ENCODE data around the gene GABRB3.
"Not testable (repeated sequence)": the region's sequence is repeated elsewhere in the genome, so short reads cannot be mapped to it uniquely, and the experiment has no call there.

The GABRB3 gene

DNA sequence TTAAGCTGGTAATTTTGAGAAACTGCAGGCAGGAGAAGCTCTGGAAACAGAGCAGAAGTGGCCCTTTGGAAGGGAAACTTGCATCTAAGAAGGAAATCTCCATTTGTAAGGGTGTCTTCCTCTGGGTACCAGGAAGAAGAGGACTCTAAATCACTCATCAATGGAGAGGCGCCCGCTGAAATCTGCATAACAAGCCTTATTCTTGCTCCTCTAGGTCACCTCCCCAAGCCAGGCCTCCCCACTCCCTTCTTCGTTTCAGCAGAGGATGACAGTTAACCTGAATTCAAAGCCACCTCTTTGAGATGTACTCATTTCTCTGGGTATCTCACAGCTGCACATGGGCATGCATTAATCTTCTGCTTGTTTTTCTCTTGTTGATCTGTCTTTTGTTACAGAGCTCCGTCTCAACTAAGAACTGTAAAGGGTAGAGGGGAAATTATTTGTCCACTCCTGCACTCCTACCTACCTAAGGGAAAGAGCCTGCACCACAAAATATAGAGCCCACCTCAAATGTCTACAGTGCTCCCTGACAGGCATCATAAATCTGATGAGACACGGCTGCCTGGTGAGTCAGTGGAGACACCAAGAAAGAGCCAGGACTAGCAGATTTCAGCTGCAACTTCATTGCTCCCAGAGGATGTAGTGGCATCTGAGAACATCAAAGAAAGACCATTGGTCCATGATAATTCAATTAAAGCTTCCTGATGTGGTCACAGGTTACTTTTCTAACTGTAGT lies 51.5 kb downstream of the GABRB3 start:
- TF ChIP-seq, protein P1, sequence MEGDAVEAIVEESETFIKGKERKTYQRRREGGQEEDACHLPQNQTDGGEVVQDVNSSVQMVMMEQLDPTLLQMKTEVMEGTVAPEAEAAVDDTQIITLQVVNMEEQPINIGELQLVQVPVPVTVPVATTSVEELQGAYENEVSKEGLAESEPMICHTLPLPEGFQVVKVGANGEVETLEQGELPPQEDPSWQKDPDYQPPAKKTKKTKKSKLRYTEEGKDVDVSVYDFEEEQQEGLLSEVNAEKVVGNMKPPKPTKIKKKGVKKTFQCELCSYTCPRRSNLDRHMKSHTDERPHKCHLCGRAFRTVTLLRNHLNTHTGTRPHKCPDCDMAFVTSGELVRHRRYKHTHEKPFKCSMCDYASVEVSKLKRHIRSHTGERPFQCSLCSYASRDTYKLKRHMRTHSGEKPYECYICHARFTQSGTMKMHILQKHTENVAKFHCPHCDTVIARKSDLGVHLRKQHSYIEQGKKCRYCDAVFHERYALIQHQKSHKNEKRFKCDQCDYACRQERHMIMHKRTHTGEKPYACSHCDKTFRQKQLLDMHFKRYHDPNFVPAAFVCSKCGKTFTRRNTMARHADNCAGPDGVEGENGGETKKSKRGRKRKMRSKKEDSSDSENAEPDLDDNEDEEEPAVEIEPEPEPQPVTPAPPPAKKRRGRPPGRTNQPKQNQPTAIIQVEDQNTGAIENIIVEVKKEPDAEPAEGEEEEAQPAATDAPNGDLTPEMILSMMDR (IDR thresholded peaks at IDR 0.05; ENCODE audit: low read depth, low read length) = no peak
- no peak overlapping the region for H3K4me3 ChIP-seq (ENCODE audit: low read depth, low read length)

DNA sequence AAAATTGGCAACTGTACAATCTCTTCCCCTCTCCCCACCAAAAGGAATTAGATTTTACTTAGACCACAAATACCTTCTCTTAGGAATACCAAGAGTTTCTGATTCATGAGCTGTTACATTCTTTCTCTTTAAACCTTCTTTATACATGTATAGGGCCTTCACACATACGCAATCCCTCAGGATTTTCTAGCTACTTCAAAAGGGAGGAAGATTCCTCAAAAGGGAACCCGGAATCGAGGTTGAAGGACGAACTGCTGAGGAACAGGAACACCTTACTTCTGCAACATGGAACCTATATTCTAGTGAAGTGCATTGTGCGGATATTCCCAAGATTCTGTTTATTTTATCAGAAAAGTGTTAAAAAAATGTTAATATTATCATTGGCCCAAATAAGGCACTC lies 52.3 kb downstream of the GABRB3 start:
- no peak overlapping the region for H3K4me3 ChIP-seq (ENCODE audit: low read depth, low read length)

DNA sequence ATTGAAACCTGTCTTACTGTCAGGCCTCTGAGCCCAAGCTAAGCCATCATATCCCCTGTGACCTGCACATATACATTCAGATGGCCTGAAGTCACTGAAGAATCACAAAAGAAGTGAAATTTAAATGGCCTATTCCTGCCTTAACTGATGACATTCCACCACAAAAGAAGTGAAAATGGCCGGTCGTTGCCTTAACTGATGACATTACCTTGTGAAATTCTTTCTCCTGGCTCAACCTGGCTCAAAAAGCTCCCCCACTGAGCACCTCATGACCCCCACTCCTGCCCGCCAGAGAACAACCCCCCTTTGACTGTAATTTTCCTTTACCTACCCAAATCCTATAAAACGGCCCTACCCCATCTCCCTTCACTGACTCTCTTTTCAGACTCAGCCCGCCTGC lies 53.0 kb downstream of the GABRB3 start:
- not testable (repeated sequence) for H3K4me3 ChIP-seq (ENCODE audit: low read depth, low read length)

More for the DNA sequence above, 52.3 kb downstream of the GABRB3 start:
- TF ChIP-seq, protein P1 (IDR thresholded peaks at IDR 0.05; ENCODE audit: low read depth, low read length) = no peak

DNA sequence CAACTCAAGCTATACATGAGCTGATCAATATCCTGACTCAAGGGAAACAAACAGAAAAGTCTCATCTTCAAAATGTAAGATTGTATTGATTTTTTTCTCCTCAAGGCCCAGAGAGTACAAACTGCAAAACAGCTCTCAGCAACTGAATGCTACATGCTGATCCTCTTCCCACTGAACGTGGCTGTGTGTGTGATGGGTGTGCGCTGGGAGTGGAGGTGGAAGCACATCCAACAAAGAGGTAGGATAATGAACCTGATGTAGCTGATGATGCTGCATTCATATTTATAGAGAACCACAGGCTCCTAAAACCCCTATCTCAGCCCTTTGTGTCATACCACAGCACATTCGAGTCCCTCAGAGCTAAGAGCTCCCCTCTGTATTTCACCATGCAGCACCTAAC lies 56.8 kb downstream of the GABRB3 start:
- TF ChIP-seq, protein P1 (IDR thresholded peaks at IDR 0.05; ENCODE audit: low read depth, low read length) = no peak
- no peak overlapping the region for H3K4me3 ChIP-seq (ENCODE audit: low read depth, low read length)

DNA sequence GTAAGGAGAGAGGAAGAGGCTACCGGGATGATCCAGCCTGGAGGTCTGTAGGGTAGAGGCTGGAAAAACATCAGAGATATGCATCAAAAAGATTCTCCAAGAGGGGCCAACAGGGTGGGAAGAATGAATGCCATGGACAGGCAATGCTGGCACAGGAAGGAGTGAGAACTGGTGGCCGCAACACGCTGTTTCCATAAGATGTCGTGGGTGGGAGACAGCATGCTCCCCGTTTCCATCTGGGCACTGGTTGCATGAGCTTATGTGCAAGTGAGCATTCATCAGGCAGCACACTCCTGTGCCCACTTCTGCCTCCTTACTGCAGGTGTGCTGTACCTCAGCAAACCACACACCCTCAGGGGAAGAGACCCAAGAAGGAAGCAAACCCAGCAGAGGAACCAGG lies 59.4 kb downstream of the GABRB3 start:
- no peak overlapping the region for H3K4me3 ChIP-seq (ENCODE audit: low read depth, low read length)
- TF ChIP-seq, protein P1 (IDR thresholded peaks at IDR 0.05; ENCODE audit: low read depth, low read length) = no peak

DNA sequence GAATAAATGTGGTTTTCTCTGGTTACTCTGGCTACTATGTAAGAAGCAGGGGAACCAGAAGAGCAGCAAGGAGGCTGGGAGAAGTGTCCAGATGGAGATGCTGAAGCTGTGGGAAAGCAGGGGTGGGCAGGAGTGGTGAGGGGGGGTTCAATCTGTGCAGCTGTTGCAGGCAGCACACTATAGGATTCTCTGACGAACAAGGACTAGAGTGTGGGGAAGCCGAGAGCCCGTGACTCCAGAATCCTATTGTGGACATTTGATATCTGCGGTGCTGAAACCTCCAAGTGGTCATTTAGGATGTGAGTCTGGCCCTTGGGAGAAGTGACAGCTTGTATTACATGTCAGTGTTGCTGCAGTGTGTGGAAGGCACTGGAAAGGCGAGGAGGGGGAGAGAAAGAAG lies 60.5 kb downstream of the GABRB3 start:
- H3K4me3 ChIP-seq (ENCODE audit: low read depth, low read length) = no peak overlapping the region
- TF ChIP-seq, protein P1 (IDR thresholded peaks at IDR 0.05; ENCODE audit: low read depth, low read length) = no peak

DNA sequence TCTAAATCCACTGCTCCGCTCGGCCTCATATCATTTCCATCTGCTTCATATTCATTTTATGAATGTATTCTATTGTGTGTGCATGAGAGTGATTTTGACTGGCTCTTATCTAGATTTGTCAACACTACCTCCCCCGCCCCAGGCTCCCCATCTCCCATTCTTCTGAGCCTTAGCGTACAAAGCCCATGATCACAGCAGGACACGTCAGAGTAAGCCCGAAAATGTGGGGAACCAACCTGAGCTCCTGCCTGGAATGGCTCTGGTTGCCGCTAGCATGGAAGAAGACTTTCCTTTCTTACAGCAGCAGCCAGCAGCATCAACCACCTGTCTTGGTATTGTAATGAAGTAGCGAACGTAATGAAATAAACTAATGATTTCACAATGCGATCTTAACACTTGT lies 61.4 kb downstream of the GABRB3 start:
- H3K4me3 ChIP-seq (ENCODE audit: low read depth, low read length) = no peak overlapping the region
- TF ChIP-seq, protein P1 (IDR thresholded peaks at IDR 0.05; ENCODE audit: low read depth, low read length) = no peak

DNA sequence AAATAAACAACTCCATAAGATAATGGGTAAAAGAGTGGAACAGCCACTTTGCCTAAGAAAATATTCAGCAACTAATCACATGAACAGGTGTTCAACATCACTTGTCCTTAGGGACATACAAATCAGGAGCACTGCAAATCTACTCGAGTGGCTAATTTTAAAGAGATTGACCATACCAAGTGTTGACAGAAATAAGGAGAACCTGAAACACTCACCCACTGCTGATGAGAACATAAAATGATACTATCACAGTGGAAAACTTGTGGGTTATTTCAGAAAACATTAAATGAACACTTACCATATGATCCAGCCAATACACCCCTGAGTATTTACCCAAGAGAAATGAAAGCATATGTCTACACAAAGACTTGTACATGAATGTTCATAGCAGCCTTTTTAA lies 70.5 kb downstream of the GABRB3 start:
- TF ChIP-seq, protein P1 (IDR thresholded peaks at IDR 0.05; ENCODE audit: low read depth, low read length) = no peak
- no peak overlapping the region for H3K4me3 ChIP-seq (ENCODE audit: low read depth, low read length)

All from WI38 (cell line).